ENCODE measurements around the gene CXCL5. TPM values are rescaled to one million over a fixed set of nuclear protein-coding genes. Genes with fewer than 3 reads are reported as not detected.
A peak's percentile ranks its signal among the peaks of the same experiment; 100 is the strongest.
"Not testable (repeated sequence)": the region's sequence is repeated elsewhere in the genome, so short reads cannot be mapped to it uniquely, and the experiment has no call there.

Gene CXCL5
- total RNA-seq, 1 experiment from 2014 or later, result not detected

DNA sequence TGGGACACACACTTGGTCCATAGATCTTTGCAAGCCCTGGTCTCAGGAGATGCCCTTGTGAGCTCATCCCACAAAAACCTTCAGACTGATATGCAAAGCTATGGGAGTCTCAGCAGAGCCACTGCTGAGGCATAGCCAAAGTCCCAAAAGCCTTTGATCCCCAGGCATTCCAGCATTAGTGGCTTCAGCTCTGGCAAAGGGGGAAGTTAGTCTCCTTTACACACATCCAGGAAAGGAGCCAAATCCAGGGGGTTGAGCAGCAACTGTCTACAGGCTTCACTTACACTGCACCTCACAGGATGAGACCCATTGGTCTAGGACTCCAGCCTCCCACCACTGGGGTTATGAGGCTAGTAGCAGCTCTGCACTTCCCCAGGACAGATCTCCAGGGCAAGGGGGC, 30.6 kb downstream of the CXCL5 start:
- H3K4me3 ChIP-seq, result no peak overlapping the region
- no peaks in the 10 kb centered on the region for H3K27me3 ChIP-seq
- H3K9me3 ChIP-seq (replicated peaks), result no peaks in the 10 kb centered on the region
- no peak overlapping the region for H3K27ac ChIP-seq
- no peaks in the 10 kb centered on the region for H3K36me3 ChIP-seq
- no peaks in the 10 kb centered on the region for H3K4me1 ChIP-seq
- peak; percentile 52 to 68 for DNase-seq

DNA sequence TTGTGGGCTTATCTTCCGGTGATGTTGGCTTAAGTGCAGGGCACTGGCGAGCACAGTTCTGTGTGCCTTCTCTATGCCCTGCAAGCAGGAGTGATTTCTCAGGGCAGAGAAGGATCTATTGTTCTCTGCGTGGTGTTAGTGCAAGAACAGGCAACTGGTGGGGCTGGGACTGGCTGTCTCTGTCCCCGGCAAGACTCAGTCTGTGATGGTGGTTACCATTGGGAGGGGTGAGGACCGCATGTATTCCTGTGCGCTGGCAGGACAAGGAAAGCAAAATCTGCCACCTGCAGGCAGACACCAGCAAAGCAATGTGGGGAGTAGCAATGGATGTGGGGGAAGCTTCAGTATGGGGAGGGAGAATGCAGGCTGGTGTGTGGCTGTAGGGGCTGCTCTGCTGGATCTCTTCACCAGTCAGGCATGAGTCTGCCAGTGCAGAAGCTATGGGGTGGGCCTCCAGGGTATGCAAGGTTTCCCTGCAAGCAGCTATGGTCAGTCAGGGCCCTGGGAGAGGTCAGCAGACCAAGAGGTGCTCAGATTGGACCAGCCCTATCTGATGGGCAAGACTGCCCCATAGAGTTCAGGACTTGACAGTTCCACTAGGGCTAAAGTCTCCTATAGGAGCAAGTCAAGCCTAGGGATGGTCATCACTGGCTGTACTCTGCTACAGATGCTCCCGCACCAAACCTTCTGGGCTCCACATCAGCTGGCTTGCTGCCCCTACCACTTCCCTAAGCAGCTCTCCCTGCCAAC, 33.4 kb downstream of the CXCL5 start:
- Histone ChIP-seq H3K4me1 (no peaks in the 10 kb centered on the region), H3K4me3 (no peak overlapping the region), H3K27ac (no peak overlapping the region), H3K36me3 (no peaks in the 10 kb centered on the region), H3K27me3 (no peaks in the 10 kb centered on the region), H3K9me3 (replicated peaks) (0 out of 2 replicates have a peak, but pooled peaks cover 4% of the 10 kb centered on the region)
- DNase-seq, result peak in 1 of 2 experiments; percentile 55

GRCh38 chr4:73962724-73963123, 35.8 kb downstream of the CXCL5 start:
- DNase-seq, result no peak
- H3K27me3 ChIP-seq, result no peaks in the 10 kb centered on the region

GRCh38 chr4:73959041-73959440, 39.4 kb downstream of the CXCL5 start:
- H3K36me3 ChIP-seq, H3K4me1 ChIP-seq, H3K27ac ChIP-seq, H3K4me3 ChIP-seq, H3K27me3 ChIP-seq, DNase-seq: not testable (repeated sequence)
- H3K9me3 ChIP-seq (replicated peaks), result peaks cover 12% of the 10 kb centered on the region

More at GRCh38 chr4:73962724-73963123, 35.8 kb downstream of the CXCL5 start:
- Histone ChIP-seq H3K4me1 (no peaks in the 10 kb centered on the region), H3K9me3 (replicated peaks) (peaks cover 12% of the 10 kb centered on the region), H3K4me3 (no peak overlapping the region), H3K36me3 (no peaks in the 10 kb centered on the region), H3K27ac (no peak overlapping the region)

DNA sequence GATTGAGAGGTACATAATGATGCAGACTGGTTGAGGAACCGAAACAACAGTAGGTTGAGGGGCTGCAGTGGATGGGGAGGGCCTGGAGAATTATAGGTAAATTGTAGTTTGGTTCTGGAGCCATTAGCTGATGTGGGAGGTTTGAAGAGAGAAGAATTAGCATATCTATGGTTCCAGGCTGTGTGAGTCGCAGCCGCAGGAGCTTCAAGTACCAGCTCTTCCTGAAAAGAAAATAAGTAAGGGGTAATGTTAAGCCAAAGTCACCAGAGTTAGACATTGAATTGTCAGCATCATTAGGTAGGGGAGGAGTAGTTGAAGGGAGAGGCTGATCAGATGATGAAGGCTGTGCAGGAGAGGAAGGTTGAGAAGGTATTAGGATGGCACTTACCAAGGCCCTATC, 46.1 kb downstream of the CXCL5 start:
- no peaks in the 10 kb centered on the region for H3K9me3 ChIP-seq (replicated peaks)
- H3K4me1 ChIP-seq, result peaks cover 20% of the 10 kb centered on the region
- H3K36me3 ChIP-seq, result no peaks in the 10 kb centered on the region
- no peak overlapping the region for H3K4me3 ChIP-seq
- H3K27ac ChIP-seq, result no peak overlapping the region
- no peak for DNase-seq
- H3K27me3 ChIP-seq, result no peaks in the 10 kb centered on the region; the same call in 1 of the 2 replicates

GRCh38 chr4:73950376-73950920, 48.0 kb downstream of the CXCL5 start:
- H3K9me3 ChIP-seq (replicated peaks); H3K36me3 ChIP-seq; H3K4me3 ChIP-seq; H3K27me3 ChIP-seq; H3K27ac ChIP-seq: not testable (repeated sequence)
- peak in 1 of 2 experiments; percentile 45 for DNase-seq
- peaks cover 20% of the 10 kb centered on the region for H3K4me1 ChIP-seq

- DNase-seq, result peak; percentile 53 to 62
- Histone ChIP-seq H3K27ac (no peak overlapping the region), H3K36me3 (no peaks in the 10 kb centered on the region), H3K9me3 (replicated peaks) (no peaks in the 10 kb centered on the region), H3K4me3 (no peak overlapping the region), H3K27me3 (no peaks in the 10 kb centered on the region; the same call in 1 of the 2 replicates), H3K4me1 (peaks cover 20% of the 10 kb centered on the region)
Observed at GRCh38 chr4:73948990-73949706, 49.3 kb downstream of the CXCL5 start.

DNA sequence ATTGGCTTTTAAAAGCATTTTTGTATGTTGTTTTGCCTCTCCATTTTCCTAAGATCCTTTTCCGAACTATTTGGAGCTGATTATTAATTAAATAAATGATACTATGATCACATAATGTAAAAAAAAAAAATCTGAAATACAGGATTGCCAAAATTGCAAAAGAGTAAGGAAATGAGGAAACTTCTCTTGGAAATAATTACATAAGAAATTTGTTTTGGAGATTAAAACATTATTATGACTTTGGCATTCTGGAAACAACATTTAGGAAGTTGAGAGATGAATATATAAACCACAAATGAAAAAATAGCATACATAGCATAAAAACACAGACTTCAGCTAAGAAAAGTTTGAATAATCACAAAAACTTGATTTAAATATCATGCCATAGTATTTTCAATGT, 50.2 kb downstream of the CXCL5 start:
- Histone ChIP-seq H3K9me3 (replicated peaks) (no peaks in the 10 kb centered on the region), H3K36me3 (no peaks in the 10 kb centered on the region), H3K4me1 (peaks cover 20% of the 10 kb centered on the region), H3K27me3 (no peaks in the 10 kb centered on the region; the same call in 1 of the 2 replicates), H3K4me3 (no peak overlapping the region), H3K27ac (no peak overlapping the region)
- no peak for DNase-seq

DNA sequence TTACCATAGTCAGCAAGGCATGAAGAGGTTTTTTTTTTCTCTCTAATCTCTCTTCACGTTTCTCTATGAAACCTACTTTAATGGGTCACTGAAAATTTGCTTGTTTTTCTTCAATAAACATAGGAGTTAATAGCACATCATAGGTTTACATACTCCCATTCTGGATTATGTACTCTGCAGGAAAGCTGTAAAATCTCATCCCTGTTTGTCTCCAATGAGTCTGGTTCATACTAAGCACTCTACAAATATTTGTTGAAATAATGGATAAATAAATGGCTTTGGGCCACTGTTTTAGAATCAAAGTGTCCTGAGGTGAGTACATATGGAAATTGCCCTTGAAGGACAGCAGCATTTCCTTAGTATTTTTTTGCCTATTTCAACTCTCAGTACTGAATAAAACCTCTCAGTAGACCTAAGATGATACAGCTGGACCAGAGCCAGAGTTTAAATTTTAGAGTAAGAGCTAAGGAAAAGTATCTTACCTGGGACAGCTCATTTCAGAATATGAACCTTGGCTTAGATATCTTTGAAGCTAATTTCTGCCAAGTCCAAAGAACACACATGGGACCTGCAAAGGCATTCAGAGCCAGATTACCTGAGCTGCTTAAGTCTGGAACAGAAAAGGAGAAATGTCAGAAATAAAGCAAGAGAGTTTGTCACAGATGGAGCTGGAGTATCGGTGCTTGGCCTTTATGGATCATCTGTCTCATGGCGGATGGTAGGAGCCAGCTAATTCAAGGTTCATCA, 51.1 kb downstream of the CXCL5 start:
- H3K4me1 ChIP-seq, result peaks cover 20% of the 10 kb centered on the region
- no peak for DNase-seq
- H3K4me3 ChIP-seq, result no peak overlapping the region
- no peak overlapping the region for H3K27ac ChIP-seq
- no peaks in the 10 kb centered on the region for H3K36me3 ChIP-seq
- H3K27me3 ChIP-seq, result no peaks in the 10 kb centered on the region; the same call in 1 of the 2 replicates
- H3K9me3 ChIP-seq (replicated peaks), result no peaks in the 10 kb centered on the region

DNA sequence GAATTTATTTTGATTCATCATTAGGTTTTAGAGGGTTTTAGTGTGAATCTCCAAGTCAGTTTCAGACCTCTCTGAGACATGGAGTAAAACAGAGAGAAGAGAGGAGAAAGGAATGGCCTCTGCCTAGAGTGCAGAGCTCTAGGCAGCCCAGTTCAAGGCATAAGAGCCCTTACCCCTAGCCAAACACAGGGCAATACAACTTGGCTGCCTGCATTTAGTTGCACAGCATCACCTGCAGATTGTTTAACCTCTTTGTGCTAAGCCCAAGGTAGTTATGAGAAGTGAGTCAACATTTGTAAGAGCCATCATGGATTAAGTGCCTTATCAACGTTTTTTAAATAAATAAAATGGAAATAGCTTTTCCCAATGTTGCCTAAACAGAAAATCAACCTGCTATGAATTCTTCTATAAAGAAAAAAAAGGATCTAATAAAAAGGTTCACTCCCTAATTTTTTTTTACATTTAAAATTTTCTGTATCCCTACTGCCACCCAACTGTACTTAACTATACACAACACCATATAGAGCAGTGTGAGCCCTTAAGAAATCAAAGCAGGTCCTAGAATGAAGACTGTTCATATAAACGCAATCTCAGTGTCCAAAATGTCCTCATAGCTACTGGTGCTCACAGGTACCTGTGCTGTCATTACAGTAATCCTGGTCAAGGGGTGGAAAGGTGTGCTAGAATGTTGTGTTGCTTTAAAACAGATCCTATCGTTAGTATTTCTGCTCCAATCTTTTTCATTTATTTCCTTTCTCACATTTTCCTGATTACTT, 52.6 kb downstream of the CXCL5 start:
- peaks cover 29% of the 10 kb centered on the region for H3K4me1 ChIP-seq
- no peak overlapping the region for H3K27ac ChIP-seq
- H3K9me3 ChIP-seq (replicated peaks), result no peaks in the 10 kb centered on the region
- H3K27me3 ChIP-seq, result no peaks in the 10 kb centered on the region; the same call in 1 of the 2 replicates
- no peak overlapping the region for H3K4me3 ChIP-seq
- H3K36me3 ChIP-seq, result no peaks in the 10 kb centered on the region
- no peak for DNase-seq

Other genes with a start within 250 kb of the CXCL5 start
- 0.08 TPM in 1 of 2 replicates, not detected in the other for gene CXCL6, start 162.0 kb downstream of the CXCL5 start, total RNA-seq (2014; rRNA removed; shearing (Covaris generic))
- gene PF4V1, start 145.4 kb downstream of the CXCL5 start, total RNA-seq (2014; rRNA removed; shearing (Covaris generic)), result not detected in 2 replicates
- 0.23 TPM in 1 of 2 replicates, not detected in the other for gene CXCL1, start 129.3 kb downstream of the CXCL5 start, total RNA-seq (2014; rRNA removed; shearing (Covaris generic))
- gene PF4, start 16.6 kb downstream of the CXCL5 start, total RNA-seq (2014; rRNA removed; shearing (Covaris generic)), result not detected in 2 replicates
- gene PPBP, start 10.5 kb downstream of the CXCL5 start, total RNA-seq (2014; rRNA removed; shearing (Covaris generic)), result not detected in 2 replicates
- gene CXCL3, start 40.0 kb upstream of the CXCL5 start, total RNA-seq (2014; rRNA removed; shearing (Covaris generic)), result 1.3 and 2.4 TPM in 2 replicates
- gene CXCL2, start 100.5 kb upstream of the CXCL5 start, total RNA-seq (2014; rRNA removed; shearing (Covaris generic)), result 0.18 and 0.89 TPM in 2 replicates
- gene MTHFD2L, start 159.4 kb upstream of the CXCL5 start, total RNA-seq (2014; rRNA removed; shearing (Covaris generic)), result 29.6 and 33.3 TPM in 2 replicates